Endothelial cell of umbilical vein (primary cell): ENCODE data around the gene PLCH1.

Experiments used
- EZH2 ChIP-seq: IDR thresholded peaks from 2 replicates; pipeline ENCODE4 v1.6.1; 2012; ENCODE audit warnings: borderline replicate concordance, low read depth, mild to moderate bottlenecking, moderate library complexity, low read length, inconsistent platforms; ENCODE audit not compliant: severe bottlenecking
- TF ChIP-seq, protein P1 (sequence below), 2 donors: IDR thresholded peaks; 1 replicate in 1 of 2; 2 replicates in 1 of 2; pipeline ENCODE4 v1.5.1; 2011; ENCODE audit warnings: low read length in 2 of 2, mild to moderate bottlenecking in 2 of 2, moderate library complexity in 2 of 2, control low read depth in 1 of 2, inconsistent platforms in 1 of 2, low read depth in 1 of 2; ENCODE audit not compliant: insufficient read depth in 1 of 2; ENCODE audit errors: extremely low read depth in 1 of 2
- TF ChIP-seq, protein P2 (sequence below): IDR thresholded peaks from 2 replicates; pipeline ENCODE4 v1.6.1; 2011; ENCODE audit not compliant: insufficient read depth, insufficient read length

DNA sequence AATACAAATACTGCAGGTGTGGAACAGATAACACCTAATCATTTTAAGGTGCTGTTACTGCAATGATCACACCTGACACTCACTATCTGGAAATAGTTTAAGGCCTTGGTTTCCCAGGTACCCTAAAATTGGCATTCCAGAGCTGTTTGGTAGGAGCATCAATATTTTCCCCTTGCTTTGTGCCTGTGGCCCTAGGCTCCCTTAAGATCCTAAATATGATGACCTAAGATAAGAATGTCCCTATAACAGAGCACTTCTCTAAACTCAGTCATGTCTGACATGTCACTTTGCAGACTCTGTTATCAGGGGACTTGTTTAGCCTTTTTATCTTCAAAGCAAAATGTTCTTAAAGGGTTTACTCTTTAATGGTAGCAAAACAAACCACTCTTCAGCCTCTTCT lies 335.5 kb downstream of the PLCH1 start:
- TF ChIP-seq, protein P1, sequence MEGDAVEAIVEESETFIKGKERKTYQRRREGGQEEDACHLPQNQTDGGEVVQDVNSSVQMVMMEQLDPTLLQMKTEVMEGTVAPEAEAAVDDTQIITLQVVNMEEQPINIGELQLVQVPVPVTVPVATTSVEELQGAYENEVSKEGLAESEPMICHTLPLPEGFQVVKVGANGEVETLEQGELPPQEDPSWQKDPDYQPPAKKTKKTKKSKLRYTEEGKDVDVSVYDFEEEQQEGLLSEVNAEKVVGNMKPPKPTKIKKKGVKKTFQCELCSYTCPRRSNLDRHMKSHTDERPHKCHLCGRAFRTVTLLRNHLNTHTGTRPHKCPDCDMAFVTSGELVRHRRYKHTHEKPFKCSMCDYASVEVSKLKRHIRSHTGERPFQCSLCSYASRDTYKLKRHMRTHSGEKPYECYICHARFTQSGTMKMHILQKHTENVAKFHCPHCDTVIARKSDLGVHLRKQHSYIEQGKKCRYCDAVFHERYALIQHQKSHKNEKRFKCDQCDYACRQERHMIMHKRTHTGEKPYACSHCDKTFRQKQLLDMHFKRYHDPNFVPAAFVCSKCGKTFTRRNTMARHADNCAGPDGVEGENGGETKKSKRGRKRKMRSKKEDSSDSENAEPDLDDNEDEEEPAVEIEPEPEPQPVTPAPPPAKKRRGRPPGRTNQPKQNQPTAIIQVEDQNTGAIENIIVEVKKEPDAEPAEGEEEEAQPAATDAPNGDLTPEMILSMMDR (IDR thresholded peaks at IDR 0.05; ENCODE audit: extremely low read depth in 1 of 2, insufficient read depth in 1 of 2, low read depth in 1 of 2, low read length in 2 of 2), result no peak
- TF ChIP-seq, protein P2, sequence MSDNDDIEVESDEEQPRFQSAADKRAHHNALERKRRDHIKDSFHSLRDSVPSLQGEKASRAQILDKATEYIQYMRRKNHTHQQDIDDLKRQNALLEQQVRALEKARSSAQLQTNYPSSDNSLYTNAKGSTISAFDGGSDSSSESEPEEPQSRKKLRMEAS, result no peak
- TF ChIP-seq EZH2, result no peak
